HUES64 (cell line): Measurements from ENCODE around the gene MYL6B.
"Not testable (repeated sequence)": the region's sequence is repeated elsewhere in the genome, so short reads cannot be mapped to it uniquely, and the experiment has no call there.

ENCODE experiments used
- H3K27ac ChIP-seq: 2 replicates; pipeline ENCODE4 v1.7.0; 2013; ENCODE audit warnings: low read depth, low read length, inconsistent platforms
- H3K27me3 ChIP-seq: 2 replicates; pipeline ENCODE4 v1.6.1; 2013; ENCODE audit warnings: mild to moderate bottlenecking, low read length; ENCODE audit not compliant: insufficient read depth
- H3K36me3 ChIP-seq: 2 replicates; pipeline ENCODE4 v1.6.1; 2013; ENCODE audit warnings: mild to moderate bottlenecking, low read length; ENCODE audit not compliant: insufficient read depth
- H3K4me1 ChIP-seq: 2 replicates; pipeline ENCODE4 v1.6.1; 2013; ENCODE audit warnings: mild to moderate bottlenecking, low read length, moderate library complexity; ENCODE audit not compliant: insufficient read depth
- H3K4me3 ChIP-seq: 2 replicates; pipeline ENCODE4 v1.5.1; 2013; ENCODE audit warnings: mild to moderate bottlenecking, low read length, moderate library complexity
- H3K9ac ChIP-seq: 2 replicates; pipeline ENCODE4 v1.6.1; 2013; ENCODE audit warnings: mild to moderate bottlenecking, low read depth, low read length
- H3K9me3 ChIP-seq: 2 replicates; pipeline ENCODE4 v1.6.1; 2013; ENCODE audit warnings: low read depth, low read length; ENCODE audit not compliant: insufficient read depth
- WGBS: fragments of 150-250, 120-280 bp; methylation state at CpG from one replicate; pipeline ENCODE4 v1.1.7; 2013; ENCODE audit warnings: missing lambda C conversion rate; 5-methylcytosine and 5-hydroxymethylcytosine counted together

MYL6B gene

DNA sequence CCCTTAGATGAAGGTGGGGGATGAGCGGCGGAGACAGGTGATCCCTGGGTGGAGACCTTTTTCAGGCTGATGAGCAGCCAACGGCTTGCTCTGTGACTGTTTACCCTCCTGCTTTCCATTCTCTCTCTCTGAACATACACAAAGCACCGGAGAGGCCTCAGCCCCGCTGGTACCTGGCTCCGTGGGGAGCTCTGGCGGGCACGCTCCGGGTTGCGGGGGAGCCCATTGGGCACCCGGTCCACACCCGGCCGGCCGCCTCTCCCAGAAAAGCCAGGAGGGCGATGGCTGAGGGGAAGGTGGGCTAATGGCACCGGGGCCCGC lies 36.4 kb downstream of the MYL6B start:
- Histone ChIP-seq H3K9me3 (no peaks in the 10 kb centered on the region), H3K36me3 (peaks cover 35% of the 10 kb centered on the region), H3K27ac (peak overlapping the region; percentile 96), H3K4me3 (peak overlapping the region; percentile 96), H3K9ac (peak overlapping the region; percentile 82), H3K4me1 (peaks cover 11% of the 10 kb centered on the region), H3K27me3 (no peaks in the 10 kb centered on the region)
- under 1% methylated on average over 17 of the region's 17 CpGs for WGBS

GRCh38 chr12:56189099-56189917 lies 36.9 kb downstream of the MYL6B start, which contains the start of gene SMARCC2:
SMARCC2 (minus strand) TSS chr12:56189483; CDS start chr12:56189461, 22 bp downstream.
- no peaks in the 10 kb centered on the region for H3K9me3 ChIP-seq
- peak within 1 kb of the TSS; percentile 90 for H3K9ac ChIP-seq
- no peaks in the 10 kb centered on the region for H3K27me3 ChIP-seq
- peak within 1 kb of the TSS; percentile 96 for H3K27ac ChIP-seq
- WGBS: under 1% methylated on average over 93 of the region's 93 CpGs
- H3K4me3 ChIP-seq: peak within 1 kb of the TSS; percentile 96
- H3K4me1 ChIP-seq: peaks cover 11% of the 10 kb centered on the region
- H3K36me3 ChIP-seq: peaks cover 30% of the 10 kb centered on the region

- peak overlapping the region; percentile 86 for H3K9ac ChIP-seq
- H3K36me3 ChIP-seq: peaks cover 22% of the 10 kb centered on the region
- peak overlapping the region; percentile 82 for H3K27ac ChIP-seq
- no peaks in the 10 kb centered on the region for H3K27me3 ChIP-seq
- WGBS: 2% methylated on average over 41 of the region's 42 CpGs
- no peaks in the 10 kb centered on the region for H3K9me3 ChIP-seq
- peaks cover 11% of the 10 kb centered on the region for H3K4me1 ChIP-seq
- peak overlapping the region; percentile 96 for H3K4me3 ChIP-seq
Measured at GRCh38 chr12:56189918-56190694, 37.7 kb downstream of the MYL6B start.

- Histone ChIP-seq H3K36me3 (peaks cover 19% of the 10 kb centered on the region), H3K9me3 (no peaks in the 10 kb centered on the region), H3K4me3 (peak overlapping the region; percentile 96), H3K9ac (peak overlapping the region; percentile 59), H3K27me3 (no peaks in the 10 kb centered on the region), H3K27ac (peak overlapping the region; percentile 20; the same call in 1 of the 2 replicates), H3K4me1 (peaks cover 11% of the 10 kb centered on the region)
- 39% methylated on average over 9 of the region's 9 CpGs for WGBS
Measured at GRCh38 chr12:56190695-56191155, 38.3 kb downstream of the MYL6B start.

DNA sequence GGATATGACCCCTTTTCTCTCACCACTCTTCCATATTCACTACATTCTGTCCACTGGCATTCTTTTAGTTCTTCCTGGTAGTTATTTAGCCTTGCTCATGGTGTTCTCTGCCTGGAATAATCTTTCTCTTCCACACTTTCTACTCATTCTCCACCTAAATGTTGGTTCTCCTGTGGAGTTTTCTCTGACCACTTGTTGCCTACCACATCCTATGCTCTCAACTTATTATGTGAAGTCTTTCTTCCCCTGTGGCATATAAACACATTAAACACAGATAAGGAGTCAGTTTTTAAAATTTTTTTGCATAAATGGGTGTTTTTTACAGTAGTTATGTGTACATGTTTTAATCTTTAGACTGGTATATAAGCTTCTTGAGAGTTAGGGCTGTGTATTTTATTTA lies 40.2 kb downstream of the MYL6B start:
- H3K27me3 ChIP-seq: no peaks in the 10 kb centered on the region
- no peak overlapping the region for H3K4me3 ChIP-seq
- peaks cover 15% of the 10 kb centered on the region for H3K4me1 ChIP-seq
- no peak overlapping the region for H3K9ac ChIP-seq
- H3K27ac ChIP-seq: no peak overlapping the region
- 0 out of 2 replicates have a peak, but pooled peaks cover 2% of the 10 kb centered on the region for H3K36me3 ChIP-seq
- no peaks in the 10 kb centered on the region for H3K9me3 ChIP-seq

- whole genome bisulfite sequencing: 38% methylated on average over 1 of the region's 1 CpG
- no peaks in the 10 kb centered on the region for H3K27me3 ChIP-seq
- no peak overlapping the region for H3K4me3 ChIP-seq
- H3K9me3 ChIP-seq: no peaks in the 10 kb centered on the region
- H3K27ac ChIP-seq: no peak overlapping the region
- peaks cover 9% of the 10 kb centered on the region for H3K4me1 ChIP-seq
- no peaks in the 10 kb centered on the region for H3K36me3 ChIP-seq
- H3K9ac ChIP-seq: no peak overlapping the region
Measured at GRCh38 chr12:56193025-56193578, 40.7 kb downstream of the MYL6B start.

DNA sequence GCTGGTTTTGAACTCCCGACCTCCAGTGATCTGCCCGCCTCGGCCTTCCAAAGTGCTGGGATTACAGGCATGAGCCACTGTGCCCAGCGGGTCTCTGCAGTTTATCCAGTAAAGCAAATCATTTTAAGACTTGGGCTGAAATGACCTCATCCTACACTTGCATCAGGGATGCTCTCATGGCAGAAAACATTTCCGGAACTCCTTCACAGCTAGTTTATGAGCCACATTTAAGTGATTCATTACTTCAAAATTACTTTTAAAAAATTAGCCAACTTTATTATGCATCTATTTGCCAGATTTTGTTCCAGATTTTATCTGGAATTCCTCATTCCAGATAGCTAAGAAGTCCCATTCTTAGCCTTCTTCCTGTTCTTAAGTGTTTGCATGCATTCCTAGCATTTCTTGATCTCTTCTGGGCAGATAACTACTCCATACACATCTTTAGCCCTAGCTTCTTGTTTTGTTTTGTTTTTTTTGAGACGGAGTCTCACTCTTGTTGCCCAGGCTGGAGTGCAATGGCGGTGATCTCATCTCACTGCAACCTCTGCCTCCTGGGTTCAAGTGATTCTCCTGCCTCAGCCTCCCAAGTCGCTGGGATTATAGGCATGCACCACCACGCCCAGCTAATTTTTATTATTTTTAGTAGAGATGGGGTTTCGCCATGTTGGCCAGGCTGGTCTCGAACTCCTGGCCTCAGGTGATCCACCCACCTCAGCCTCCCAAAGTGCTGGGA lies 44.6 kb downstream of the MYL6B start:
- not testable (repeated sequence) for H3K36me3 ChIP-seq, H3K9me3 ChIP-seq, H3K27ac ChIP-seq, H3K4me1 ChIP-seq, H3K4me3 ChIP-seq, H3K27me3 ChIP-seq, H3K9ac ChIP-seq
- 90% methylated on average over 10 of the region's 11 CpGs for WGBS

DNA sequence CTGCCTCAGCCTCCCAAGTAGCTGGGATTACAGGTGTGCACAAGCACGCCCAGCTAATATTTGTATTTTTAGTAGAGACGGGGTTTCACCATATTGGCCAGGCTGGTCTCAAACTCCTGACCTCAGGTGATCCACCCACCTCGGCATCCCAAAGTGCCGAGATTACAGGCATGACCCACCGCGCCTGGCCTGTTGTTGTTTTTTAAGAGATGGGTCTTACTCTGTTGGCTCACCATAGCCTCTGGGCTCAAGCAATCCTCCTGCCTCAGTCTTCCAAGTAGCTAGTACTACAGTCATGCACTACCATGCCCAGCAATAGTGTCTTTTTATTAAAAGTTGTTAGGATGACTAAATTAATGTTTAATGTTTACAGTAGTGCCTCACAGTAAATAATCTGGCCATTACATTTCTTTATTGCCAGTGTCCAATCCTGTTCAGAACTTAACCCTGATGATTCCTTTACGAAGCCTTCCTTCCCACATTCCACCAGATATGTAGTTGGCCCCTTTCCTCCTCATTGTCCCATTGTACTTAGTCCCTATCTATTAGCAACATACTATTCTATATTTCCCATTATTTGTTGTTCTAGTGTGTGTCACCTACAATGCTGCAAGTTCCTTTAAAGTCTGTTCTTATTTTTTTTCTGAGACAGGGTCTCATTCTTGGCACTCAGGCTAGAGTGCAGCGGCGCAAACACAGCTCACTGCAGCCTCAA lies 45.7 kb downstream of the MYL6B start:
- WGBS: 94% methylated on average over 9 of the region's 9 CpGs
- Histone ChIP-seq H3K4me1 (peaks cover 4% of the 10 kb centered on the region; the same call in 1 of the 2 replicates), H3K27ac (no peak overlapping the region), H3K36me3 (no peaks in the 10 kb centered on the region), H3K9me3 (no peaks in the 10 kb centered on the region), H3K9ac (no peak overlapping the region), H3K4me3 (no peak overlapping the region), H3K27me3 (no peaks in the 10 kb centered on the region)

- Histone ChIP-seq H3K9ac (no peak overlapping the region), H3K27me3 (no peaks in the 10 kb centered on the region), H3K27ac (no peak overlapping the region), H3K4me1 (peaks cover 4% of the 10 kb centered on the region; the same call in 1 of the 2 replicates), H3K4me3 (no peak overlapping the region), H3K36me3 (no peaks in the 10 kb centered on the region), H3K9me3 (no peaks in the 10 kb centered on the region)
- WGBS: 70% methylated on average over 1 of the region's 1 CpG
Measured at GRCh38 chr12:56198836-56199235, 46.4 kb downstream of the MYL6B start.

DNA sequence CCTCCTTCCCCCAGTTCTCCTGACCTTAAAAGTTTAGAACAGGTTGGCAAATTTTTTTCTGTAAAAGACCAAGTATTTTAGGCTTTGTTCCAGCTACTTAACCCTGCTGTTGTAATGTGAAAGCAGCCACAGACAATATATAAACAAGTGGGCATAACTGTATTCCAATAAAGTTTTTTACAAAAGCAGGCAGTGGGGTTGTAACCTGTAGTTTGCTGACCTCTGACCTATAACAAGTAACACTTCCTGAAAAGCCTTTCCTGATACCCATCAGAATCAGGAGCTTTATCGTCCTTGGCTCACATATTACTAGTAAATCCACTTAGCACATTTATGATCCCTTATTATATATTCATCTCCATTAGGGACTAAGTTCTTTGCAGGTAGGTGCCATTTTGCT lies 50.0 kb downstream of the MYL6B start:
- no peak overlapping the region for H3K27ac ChIP-seq
- H3K9me3 ChIP-seq: no peaks in the 10 kb centered on the region
- 81% methylated on average over 1 of the region's 1 CpG for WGBS
- H3K4me3 ChIP-seq: no peak overlapping the region
- peaks cover 34% of the 10 kb centered on the region for H3K36me3 ChIP-seq
- H3K27me3 ChIP-seq: no peaks in the 10 kb centered on the region
- H3K9ac ChIP-seq: no peak overlapping the region
- no peaks in the 10 kb centered on the region for H3K4me1 ChIP-seq
